ENCODE results near the gene FAM168A. TPM values are rescaled to one million over a fixed set of nuclear protein-coding genes. Genes with fewer than 3 reads are reported as not detected.

FAM168A gene
- total and polyA plus RNA-seq, 9 of the 15 experiments (the other 6 are each of a cell fraction or from before 2014, with no cell fraction given): 0.44 to 7.2 (median 2.9) TPM

- ATAC-seq (no peak), DNase-seq (ENCODE audit: extremely low read depth in 1 of 4, low spot score in 3 of 4) (peak in 1 of 4 experiments; percentile 19), FAIRE-seq (no peak)
- H3K4me2 ChIP-seq (ENCODE audit: insufficient read depth, low read length): no peak overlapping the region
- no peaks in the 10 kb centered on the region for H3K9me3 ChIP-seq (replicated peaks; ENCODE audit: control insufficient read depth, insufficient read depth, low read depth, low read length)
- in situ Hi-C loops (cut with MboI): no loop called here
- CTCF ChIA-PET (ENCODE audit: low intra/inter-chr PET ratio): interaction anchor here (0.6 kb wide), 2 partner anchors 46 to 642 kb away, joined by 3 to 5 read pairs; no protein-coding TSS in a partner anchor
- no peak overlapping the region for H3K4me3 ChIP-seq
- no peaks in the 10 kb centered on the region for H3K79me2 ChIP-seq (ENCODE audit: control insufficient read depth, insufficient read depth, low read length)
- H3K4me1 ChIP-seq (replicated peaks in 1 of 2; ENCODE audit: control insufficient read depth in 2 of 2, insufficient read depth in 2 of 2, low read length in 2 of 2): peaks cover 0 to 12% of the 10 kb centered on the region in 2 experiments; a peak in 2 of 5 replicates
- no peaks in the 10 kb centered on the region for H3K9me1 ChIP-seq (ENCODE audit: control insufficient read depth, insufficient read depth, low read length)
- under 1% methylated on average over 8 of the region's 8 CpGs for WGBS (ENCODE audit: insufficient coverage, low coverage, missing lambda C conversion rate)
- H4K20me1 ChIP-seq (replicated peaks; ENCODE audit: control insufficient read depth, insufficient read depth, low read length): no peaks in the 10 kb centered on the region
- H3K27me3 ChIP-seq (ENCODE audit: control insufficient read depth in 2 of 2, insufficient read depth in 2 of 2, low read length in 2 of 2): no peaks in the 10 kb centered on the region
- no peak overlapping the region for H3K9ac ChIP-seq (ENCODE audit: insufficient read depth in 1 of 2, low read depth in 2 of 2, low read length in 2 of 2)
- no peak overlapping the region for H2AFZ ChIP-seq (ENCODE audit: low read depth, low read length)
- no peak overlapping the region for H3K27ac ChIP-seq (ENCODE audit: extremely low read depth, low read depth, low read length)
- intact Hi-C loops (cut with micrococcal nuclease): no loop called here
- POLR2A ChIA-PET: interaction anchor here (1.5 to 1.8 kb wide), 3 partner anchors 8 to 28 kb away, joined by 4 to 6 read pairs (median 5); no protein-coding TSS in a partner anchor
- no peaks in the 10 kb centered on the region for H3K36me3 ChIP-seq (ENCODE audit: control insufficient read depth, insufficient read depth, low read length)
- no TSS peak for BruUV-seq (replicated peaks)
- TF ChIP-seq MXD1 (CRISPR knock-in tag; IDR thresholded peaks at IDR 0.05; ENCODE audit: borderline replicate concordance, poor library complexity, severe bottlenecking) (no peak), POLR2G (IDR thresholded peaks at IDR 0.05; ENCODE audit: low read depth, low read length) (no peak), TOE1 (IDR thresholded peaks at IDR 0.05; ENCODE audit: borderline replicate concordance) (no peak), TOE1 (CRISPR knock-in tag; IDR thresholded peaks at IDR 0.05; ENCODE audit: borderline replicate concordance, low read depth) (no peak), ZNF511 (CRISPR knock-in tag; IDR thresholded peaks at IDR 0.05) (no peak), MTA1 (IDR thresholded peaks at IDR 0.05; ENCODE audit: borderline replicate concordance) (peak; percentile 63; the same call in 1 of the 2 replicates), NR3C1 (CRISPR knock-in tag; IDR thresholded peaks at IDR 0.05) (no peak), DPF2 (IDR thresholded peaks at IDR 0.05) (peak; percentile 76), JUND (IDR thresholded peaks at IDR 0.05; ENCODE audit: borderline replicate concordance, low read depth, low read length) (peak; percentile 82), JUND (tag; IDR thresholded peaks at IDR 0.05; ENCODE audit: borderline replicate concordance, low read depth, low read length) (peak; percentile 93), HMBOX1 (IDR thresholded peaks at IDR 0.05) (peak; percentile 87; the same call in 1 of the 2 replicates), KAT7 (CRISPR knock-in tag; IDR thresholded peaks at IDR 0.05; ENCODE audit: borderline replicate concordance) (no peak), ATF1 (CRISPR knock-in tag; IDR thresholded peaks at IDR 0.05) (no peak), ATF1 (tag; IDR thresholded peaks at IDR 0.05) (peak; percentile 63), ZNF121 (CRISPR knock-in tag; conservative IDR thresholded peaks at IDR 0.05) (no peak), DDX20 (tag; IDR thresholded peaks at IDR 0.05; ENCODE audit: low read depth) (no peak), ARID1B (IDR thresholded peaks at IDR 0.05) (peak; percentile 73), FOXP1 (CRISPR knock-in tag; IDR thresholded peaks at IDR 0.05) (no peak), RBM25 (IDR thresholded peaks at IDR 0.05; ENCODE audit: low read depth, low read length, severe bottlenecking) (no peak), SMARCC2 (IDR thresholded peaks at IDR 0.05; ENCODE audit: low read depth) (no peak), STAT5B (CRISPR knock-in tag; IDR thresholded peaks at IDR 0.05) (no peak), NFE2 (IDR thresholded peaks at IDR 0.05; ENCODE audit: low read depth) (0 out of 2 replicates have a peak, but pooled peaks have one; percentile 6), SMARCE1 (IDR thresholded peaks at IDR 0.05) (peak; percentile 78)
Measured at GRCh38 chr11:73566977-73567755, 30.7 kb downstream of the FAM168A start.
